Left lung (tissue), 10 donors: ENCODE results near the gene ITFG1. TPM values are rescaled to one million over a fixed set of nuclear protein-coding genes. Genes with fewer than 3 reads are reported as not detected.

ENCODE experiments used
- ATAC-seq: fragments of 200-7000 bp; cut with Tn5 transposase; one replicate; pipeline ENCODE4 v1.9.1; 2020; ENCODE audit warnings: moderate library complexity
- DNase-seq, 4 donors: peaks; one replicate each; pipeline ENCODE4 v3.0.0-alpha.2; 2013 to 2020
- H3K27ac ChIP-seq, 2 donors: fragments of 200-600 bp; sonication (generic) in 1 of 2; one replicate each; pipeline versions ENCODE4 v1.5.0 to v1.8.0; 2020 to 2021
- H3K27me3 ChIP-seq, 2 donors: fragments of 200-600 bp; sonication (generic) in 1 of 2; one replicate each; pipeline versions ENCODE4 v1.5.0 to v1.8.0; 2020 to 2021
- H3K36me3 ChIP-seq, 2 donors: fragments of 200-600 bp; sonication (generic) in 1 of 2; one replicate each; pipeline versions ENCODE4 v1.5.0 to v1.8.0; 2020 to 2021
- H3K4me1 ChIP-seq, 2 donors: fragments of 200-600 bp; one replicate each; pipeline ENCODE4 v1.8.0; 2021
- H3K4me3 ChIP-seq, 2 donors: fragments of 200-600 bp; sonication (generic) in 1 of 2; one replicate each; pipeline versions ENCODE4 v1.5.0 to v1.8.0; 2020 to 2021; ENCODE audit warnings: mild to moderate bottlenecking in 1 of 2
- H3K9me3 ChIP-seq, 2 donors: fragments of 200-600 bp; sonication (generic) in 1 of 2; one replicate each; pipeline versions ENCODE4 v1.5.0 to v1.8.0; 2020 to 2021
- intact Hi-C, 2 donors: fragments of 100-400 bp; cut with DNase I; formaldehyde crosslinking; loops; one replicate each; pipeline versions ENCODE4 v1.11.2 to v1.14.2; 2022
- polyA plus RNA-seq, 6 donors: library from polyadenylated mRNA; unstranded; fragments of 120-200 nt; gene quantifications; one replicate each; pipeline ENCODE4 v1.2.1, GENCODE V29; 2013; ENCODE audit not compliant: insufficient read length in 6 of 6
- total RNA-seq, 2 donors: library from RNA; stranded (reverse); fragmentation: NEBNext Ultra II Directional; extraction: Animal tissue kit (Norgen Biotek cat#: 25700); gene quantifications; one replicate each; pipeline ENCODE4 v1.2.1, GENCODE V29; 2021
- TF ChIP-seq, protein P1 (sequence below), 2 donors: fragments of 200-600 bp; sonication (generic) in 1 of 2; IDR thresholded peaks; one replicate each; pipeline versions ENCODE4 v1.5.0 to v1.8.0; 2021; ENCODE audit warnings: antibody characterized with exemption in 2 of 2
- donor health status: DM: no; HTN: yes; CAD: no.
- donor health status: DM: no; HTN: no; CAD: no.

ITFG1 gene
- total and polyA plus RNA-seq, 8 donors: 62.5 to 80.0 (median 69.2) TPM

DNA sequence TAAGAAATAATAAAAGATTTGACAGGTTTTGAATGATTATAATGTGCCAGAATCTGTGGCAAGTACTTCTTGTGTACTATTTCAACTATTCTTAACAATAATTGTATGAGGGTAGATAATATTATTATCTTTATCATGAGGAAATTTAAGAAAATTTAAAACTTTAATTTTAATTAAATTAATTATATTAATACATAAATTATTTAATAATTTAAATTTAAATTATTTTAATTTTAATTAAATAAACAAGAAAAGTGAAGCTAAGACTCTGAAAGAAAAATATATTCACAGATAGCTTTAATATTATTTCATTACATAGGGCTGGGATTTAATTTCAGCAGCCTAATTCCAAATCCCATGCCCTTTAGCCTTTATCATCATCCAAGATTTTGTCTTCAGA, 285.7 kb downstream of the ITFG1 start:
- Histone ChIP-seq H3K4me3 (no peak overlapping the region), H3K9me3 (no peaks in the 10 kb centered on the region), H3K36me3 (no peaks in the 10 kb centered on the region), H3K4me1 (no peaks in the 10 kb centered on the region), H3K27me3 (no peaks in the 10 kb centered on the region), H3K27ac (no peak overlapping the region)
- ATAC-seq (no peak), DNase-seq (no peak)
- TF ChIP-seq, protein P1, sequence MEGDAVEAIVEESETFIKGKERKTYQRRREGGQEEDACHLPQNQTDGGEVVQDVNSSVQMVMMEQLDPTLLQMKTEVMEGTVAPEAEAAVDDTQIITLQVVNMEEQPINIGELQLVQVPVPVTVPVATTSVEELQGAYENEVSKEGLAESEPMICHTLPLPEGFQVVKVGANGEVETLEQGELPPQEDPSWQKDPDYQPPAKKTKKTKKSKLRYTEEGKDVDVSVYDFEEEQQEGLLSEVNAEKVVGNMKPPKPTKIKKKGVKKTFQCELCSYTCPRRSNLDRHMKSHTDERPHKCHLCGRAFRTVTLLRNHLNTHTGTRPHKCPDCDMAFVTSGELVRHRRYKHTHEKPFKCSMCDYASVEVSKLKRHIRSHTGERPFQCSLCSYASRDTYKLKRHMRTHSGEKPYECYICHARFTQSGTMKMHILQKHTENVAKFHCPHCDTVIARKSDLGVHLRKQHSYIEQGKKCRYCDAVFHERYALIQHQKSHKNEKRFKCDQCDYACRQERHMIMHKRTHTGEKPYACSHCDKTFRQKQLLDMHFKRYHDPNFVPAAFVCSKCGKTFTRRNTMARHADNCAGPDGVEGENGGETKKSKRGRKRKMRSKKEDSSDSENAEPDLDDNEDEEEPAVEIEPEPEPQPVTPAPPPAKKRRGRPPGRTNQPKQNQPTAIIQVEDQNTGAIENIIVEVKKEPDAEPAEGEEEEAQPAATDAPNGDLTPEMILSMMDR (IDR thresholded peaks at IDR 0.05): no peak
- intact Hi-C loops: no loop called here

DNA sequence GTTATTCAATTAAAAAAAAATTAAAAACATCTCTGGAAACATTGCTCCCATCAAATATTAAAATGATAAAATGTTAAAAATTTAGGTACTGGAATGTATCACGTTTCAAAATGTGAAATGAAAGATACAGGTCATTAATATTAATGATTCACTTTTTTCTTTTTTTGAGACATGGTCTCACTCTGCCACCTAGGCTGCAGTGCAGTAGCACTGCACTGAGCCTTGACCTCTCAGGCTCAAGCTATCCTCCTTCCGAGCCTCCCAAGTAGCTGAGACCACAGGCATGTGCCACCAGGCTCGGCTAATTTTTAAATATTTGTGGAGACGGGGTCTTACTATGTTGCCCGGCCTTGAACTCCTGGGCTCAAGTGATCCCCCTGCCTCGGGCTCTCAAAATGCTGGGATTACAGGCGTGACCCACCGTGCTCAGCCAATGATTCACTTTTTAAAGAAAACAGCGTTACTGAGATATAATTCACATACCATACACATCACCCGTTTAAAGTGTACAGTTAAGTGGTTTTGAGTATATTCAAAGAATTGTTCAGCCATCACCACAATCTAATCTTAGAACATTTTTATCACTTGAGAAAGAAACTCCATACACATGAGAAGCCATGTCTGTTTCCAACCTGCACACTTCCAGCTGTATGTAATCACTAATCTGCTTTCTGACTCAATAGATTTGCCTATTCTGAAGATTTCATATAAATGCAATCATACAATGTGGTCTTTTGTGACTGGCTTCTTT, 298.0 kb downstream of the ITFG1 start:
- no peak overlapping the region for H3K27ac ChIP-seq
- ATAC-seq (no peak), DNase-seq (no peak)
- no peaks in the 10 kb centered on the region for H3K4me1 ChIP-seq
- H3K36me3 ChIP-seq: peaks cover 0 to 13% of the 10 kb centered on the region in 2 donors
- H3K27me3 ChIP-seq: no peaks in the 10 kb centered on the region
- intact Hi-C loops: no loop called here
- H3K4me3 ChIP-seq: no peak overlapping the region
- TF ChIP-seq, protein P1 (IDR thresholded peaks at IDR 0.05): no peak
- H3K9me3 ChIP-seq: no peaks in the 10 kb centered on the region

DNA sequence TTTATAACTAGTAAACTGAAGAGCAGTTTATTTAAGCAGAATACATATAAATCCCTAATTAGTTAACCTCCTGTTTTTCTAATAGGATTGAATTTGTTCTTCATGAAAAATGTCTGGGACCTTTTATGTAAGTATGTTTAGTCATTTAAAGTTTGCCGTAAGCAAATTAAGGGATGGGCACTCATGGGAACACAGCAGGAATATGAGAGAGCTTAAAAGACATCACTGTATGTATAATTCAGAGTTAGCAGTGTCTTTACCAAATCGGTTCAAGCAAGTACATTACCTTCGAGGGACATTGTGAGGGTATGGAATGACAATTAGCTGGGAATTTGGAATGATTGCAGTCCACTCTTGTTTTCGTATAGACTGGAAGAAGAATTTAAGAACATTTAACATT, 299.4 kb downstream of the ITFG1 start:
- Histone ChIP-seq H3K27me3 (no peaks in the 10 kb centered on the region), H3K36me3 (peaks cover 0 to 26% of the 10 kb centered on the region in 2 donors), H3K9me3 (no peaks in the 10 kb centered on the region), H3K4me3 (no peak overlapping the region), H3K4me1 (no peaks in the 10 kb centered on the region), H3K27ac (no peak overlapping the region)
- no peak for DNase-seq
- intact Hi-C loops: no loop called here
- TF ChIP-seq, protein P1 (IDR thresholded peaks at IDR 0.05): no peak
- ATAC-seq: no peak

DNA sequence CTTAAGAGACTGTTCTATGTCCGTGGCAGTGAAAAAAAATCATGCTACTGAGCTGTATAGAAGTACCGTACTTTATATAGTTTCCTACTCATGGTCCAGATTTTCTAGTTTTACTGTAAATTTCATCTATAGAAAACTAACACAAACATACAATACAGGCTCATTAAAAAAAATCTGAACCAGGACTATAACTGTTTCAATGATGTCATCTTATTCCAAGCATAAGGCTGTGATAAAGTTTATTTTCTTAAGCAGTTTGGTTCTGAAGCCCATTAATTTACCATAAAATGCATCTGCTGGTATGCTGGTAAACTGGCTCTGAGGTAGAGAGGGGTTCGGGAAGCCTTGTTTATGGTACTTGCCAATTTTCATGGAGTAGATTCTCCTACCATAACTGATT, 300.4 kb downstream of the ITFG1 start:
- Histone ChIP-seq H3K4me3 (no peak overlapping the region), H3K27me3 (no peaks in the 10 kb centered on the region), H3K9me3 (no peaks in the 10 kb centered on the region), H3K36me3 (peaks cover 0 to 32% of the 10 kb centered on the region in 2 donors), H3K27ac (no peak overlapping the region), H3K4me1 (no peaks in the 10 kb centered on the region)
- TF ChIP-seq, protein P1 (IDR thresholded peaks at IDR 0.05): no peak
- DNase-seq (no peak), ATAC-seq (no peak)
- intact Hi-C loops: no loop called here

DNA sequence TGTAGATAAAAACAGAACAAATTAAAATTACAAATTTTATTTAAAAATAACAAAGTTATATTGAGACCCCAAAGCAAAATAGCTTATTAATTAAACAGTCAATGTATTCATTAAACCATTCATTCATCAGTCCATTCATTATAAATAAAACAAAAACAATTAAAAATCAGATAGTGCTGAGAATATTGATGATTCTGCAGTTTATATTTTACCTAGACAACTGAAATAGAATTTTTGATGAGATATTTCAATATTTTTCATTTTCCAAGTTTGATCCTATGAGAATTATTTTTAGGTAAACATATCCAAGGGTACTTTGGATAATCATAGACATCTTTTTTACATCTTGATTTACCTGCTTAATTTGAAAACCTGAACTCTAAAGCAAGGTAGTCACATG, 301.9 kb downstream of the ITFG1 start:
- Histone ChIP-seq H3K27me3 (no peaks in the 10 kb centered on the region), H3K36me3 (peaks cover 0 to 38% of the 10 kb centered on the region in 2 donors), H3K4me1 (no peaks in the 10 kb centered on the region), H3K9me3 (no peaks in the 10 kb centered on the region), H3K27ac (no peak overlapping the region), H3K4me3 (no peak overlapping the region)
- intact Hi-C loops: no loop called here
- TF ChIP-seq, protein P1 (IDR thresholded peaks at IDR 0.05): no peak
- no peak for DNase-seq
- no peak for ATAC-seq
